ENCODE measurements around the gene FBXL17. TPM values are rescaled to one million over a fixed set of nuclear protein-coding genes. Genes with fewer than 3 reads are reported as not detected.

FBXL17 gene
- total and polyA plus RNA-seq, 2 of the 4 experiments (the other 2 are of a cell fraction): 3.9 to 8.1 TPM

DNA sequence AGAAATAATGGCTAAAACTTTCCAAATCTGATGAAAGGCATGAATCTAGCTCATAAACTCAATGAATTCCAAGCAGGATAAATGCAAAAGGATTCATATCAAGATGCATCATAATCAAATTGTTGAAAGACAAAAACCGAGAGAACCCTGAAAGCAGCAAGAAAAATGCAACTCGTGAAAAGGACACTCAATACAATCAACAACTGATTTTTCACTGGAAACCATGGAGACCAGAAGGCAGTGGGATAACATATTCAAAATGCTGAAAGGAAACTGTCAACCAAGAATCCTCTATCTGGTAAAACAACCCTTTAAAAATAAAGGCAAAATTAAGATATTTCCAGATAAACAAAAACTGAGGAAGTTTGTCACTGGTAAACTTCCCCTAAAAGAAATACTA lies 9.5 kb downstream of the FBXL17 start:
- TF ChIP-seq MAFK (IDR thresholded peaks at IDR 0.05; ENCODE audit: low read depth, low read length) (no peak), CHD1 (IDR thresholded peaks at IDR 0.05; ENCODE audit: low read depth, low read length) (no peak), BHLHE40 (IDR thresholded peaks at IDR 0.05; ENCODE audit: low read depth, low read length) (no peak)
- H3K4ac ChIP-seq (ENCODE audit: low read depth, low read length): no peak overlapping the region
- H2BK20ac ChIP-seq (ENCODE audit: low read depth, low read length): no peak overlapping the region
- no peak overlapping the region for H4K91ac ChIP-seq (ENCODE audit: insufficient read depth, low read depth, low read length)
- H3K9me3 ChIP-seq (ENCODE audit: control insufficient read depth, insufficient read depth, low read length): peaks cover 14% of the 10 kb centered on the region
- no peak overlapping the region for H3K14ac ChIP-seq (replicated peaks; ENCODE audit: low read depth, low read length)
- H3K4me2 ChIP-seq (ENCODE audit: low read depth, low read length): no peak overlapping the region
- in situ Hi-C loops (cut with MboI; ENCODE audit: low sequenced_read_pairs): no loop called here
- H3K4me1 ChIP-seq (ENCODE audit: control insufficient read depth, insufficient read depth, low read length): no peaks in the 10 kb centered on the region
- H4K8ac ChIP-seq (ENCODE audit: low read depth in 2 of 2, low read length in 2 of 2): no peak overlapping the region
- H2BK15ac ChIP-seq (ENCODE audit: low read depth, low read length): no peak overlapping the region
- ATAC-seq (ENCODE audit: low read depth) (no peak), DNase-seq (no peak)
- H2AK5ac ChIP-seq (ENCODE audit: low read depth, low read length): no peak overlapping the region
- no TSS peak for BruUV-seq (replicated peaks)
- no peak overlapping the region for H3K4me3 ChIP-seq (ENCODE audit: insufficient read depth, low read depth, low read length)
- H2AK9ac ChIP-seq (replicated peaks; ENCODE audit: low read depth, low read length, poor library complexity): no peak overlapping the region
- intact Hi-C loops (cut with micrococcal nuclease): no loop called here
- no peak overlapping the region for H3K27ac ChIP-seq (ENCODE audit: insufficient read depth, low read length)
- no peak overlapping the region for H3K56ac ChIP-seq (ENCODE audit: extremely low read depth, insufficient read depth, low read length)
- H3K18ac ChIP-seq (ENCODE audit: low read depth, low read length): no peak overlapping the region
- dilution Hi-C loops (cut with HindIII; ENCODE audit: low sequenced_read_pairs, unreplicated experiment): no loop called here
- peaks cover 7 to 9% of the 10 kb centered on the region in 2 experiments; a peak in 3 of 4 replicates for H3K79me1 ChIP-seq (ENCODE audit: low read depth in 1 of 2, low read length in 2 of 2)
- ChIA-PET POLR2A (ENCODE audit: unreplicated experiment) (no interaction called here), CTCF (no interaction called here)
- no peaks in the 10 kb centered on the region for H4K20me1 ChIP-seq (ENCODE audit: insufficient read depth, low read length)
- H2AFZ ChIP-seq (replicated peaks; ENCODE audit: low read length, poor library complexity): no peak overlapping the region
- no CpG with 5 or more reads among the region's 2 CpGs for WGBS, 2 experiments (ENCODE audit: extremely low coverage in 2 of 2, insufficient read length in 1 of 2)
- no peak overlapping the region for H2BK120ac ChIP-seq (ENCODE audit: low read depth, low read length)
- H3K9ac ChIP-seq (ENCODE audit: low read depth, low read length): no peak overlapping the region
- no peaks in the 10 kb centered on the region for H3K27me3 ChIP-seq (ENCODE audit: control insufficient read depth, insufficient read depth, low read length)
- H3K36me3 ChIP-seq (ENCODE audit: control insufficient read depth, insufficient read depth, low read length): peaks cover 2% of the 10 kb centered on the region; the same call in 1 of the 2 replicates
- no peaks in the 10 kb centered on the region; the same call in 1 of the 2 replicates for H3K9me1 ChIP-seq (ENCODE audit: insufficient read depth, low read length)
- H2BK5ac ChIP-seq (ENCODE audit: low read depth, low read length, poor library complexity, severe bottlenecking): no peak overlapping the region
- no peak overlapping the region for H4K5ac ChIP-seq (ENCODE audit: low read depth, low read length)
- no peak overlapping the region for H3K23ac ChIP-seq (ENCODE audit: low read depth, low read length)

Measured in IMR-90 (cell line).